SKM-1 treated with dmso at 0.1 percent for 144 hours (cell line): Measurements from ENCODE around the gene C11orf86.
"Not testable (repeated sequence)": the region's sequence is repeated elsewhere in the genome, so short reads cannot be mapped to it uniquely, and the experiment has no call there.

Source experiments
- DNase-seq: peaks from one replicate; lab custom pipeline; 2025; ENCODE audit not compliant: unreplicated experiment; lab: John Stamatoyannopoulos, UW

The C11orf86 gene, protein sequence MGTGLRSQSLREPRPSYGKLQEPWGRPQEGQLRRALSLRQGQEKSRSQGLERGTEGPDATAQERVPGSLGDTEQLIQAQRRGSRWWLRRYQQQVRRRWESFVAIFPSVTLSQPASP

GRCh38 chr11:66974724-66975404 lies at the start of gene C11orf86:
C11orf86 (plus strand) TSS chr11:66975304; CDS start chr11:66975363, 59 bp downstream.
- no peak for DNase-seq

DNA sequence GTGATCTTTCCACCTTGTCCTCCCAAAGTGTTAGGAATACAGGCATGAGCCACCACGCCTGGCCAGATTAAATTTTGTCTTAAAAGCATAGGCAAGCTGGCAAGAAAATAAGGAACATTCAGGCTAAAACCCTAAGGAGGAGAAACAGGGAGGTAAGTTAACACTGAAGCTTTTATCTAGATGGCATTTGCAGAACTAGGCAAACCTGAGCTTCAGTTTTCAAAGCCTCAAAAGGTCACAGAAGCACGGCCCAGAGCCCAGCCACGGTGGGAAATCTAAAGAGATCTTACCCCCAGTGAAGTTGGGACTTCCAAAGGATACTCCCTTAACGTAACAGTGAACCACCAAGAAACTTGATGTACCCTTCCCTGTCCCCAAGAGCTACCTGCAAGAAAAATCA lies 45.4 kb upstream of the C11orf86 start:
- no peak for DNase-seq

DNA sequence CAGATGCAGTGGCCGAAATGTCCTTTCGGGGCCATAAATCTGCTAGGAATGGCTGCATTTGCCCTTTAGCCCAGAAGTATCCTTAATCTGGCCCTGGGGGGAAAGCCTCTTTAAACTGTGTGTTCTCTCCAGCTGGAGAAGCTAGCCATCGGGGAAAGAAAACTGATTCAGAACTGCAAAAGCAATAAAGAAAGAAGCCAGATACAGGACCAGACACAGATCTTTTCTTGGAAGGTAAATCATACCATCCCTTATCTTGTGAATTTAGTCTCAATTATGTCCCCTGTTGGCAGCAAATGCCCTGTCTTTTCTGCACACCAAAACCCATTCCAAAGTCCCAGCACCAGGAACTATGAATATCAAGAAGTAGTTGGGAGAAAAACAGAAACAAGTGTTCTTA lies 42.6 kb upstream of the C11orf86 start:
- DNase-seq: no peak

DNA sequence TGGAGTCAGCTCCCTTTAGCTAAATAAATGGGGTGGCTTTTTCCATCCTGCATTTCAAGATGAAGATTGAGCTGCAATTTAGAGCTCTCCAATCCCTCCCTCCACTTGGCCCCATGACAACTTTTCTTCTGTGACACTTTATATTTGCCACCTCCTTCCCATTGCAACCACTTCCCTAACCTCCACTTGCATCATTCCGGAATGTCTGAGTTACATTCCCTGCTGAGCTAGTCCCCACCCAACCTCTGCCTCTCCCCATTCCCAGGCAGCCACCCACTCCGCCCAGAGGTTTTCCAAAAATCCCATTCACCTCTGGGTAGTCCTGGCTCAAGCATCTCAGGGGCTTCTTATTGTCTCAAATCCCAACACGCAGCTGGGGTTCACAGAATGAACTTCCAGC lies 41.6 kb upstream of the C11orf86 start:
- DNase-seq: no peak

- peak; percentile 38 for DNase-seq
These were observed 39.9 kb upstream of the C11orf86 start for GRCh38 chr11:66934950-66935779.

- no peak for DNase-seq
These were observed 38.8 kb upstream of the C11orf86 start for GRCh38 chr11:66936311-66936711.

DNA sequence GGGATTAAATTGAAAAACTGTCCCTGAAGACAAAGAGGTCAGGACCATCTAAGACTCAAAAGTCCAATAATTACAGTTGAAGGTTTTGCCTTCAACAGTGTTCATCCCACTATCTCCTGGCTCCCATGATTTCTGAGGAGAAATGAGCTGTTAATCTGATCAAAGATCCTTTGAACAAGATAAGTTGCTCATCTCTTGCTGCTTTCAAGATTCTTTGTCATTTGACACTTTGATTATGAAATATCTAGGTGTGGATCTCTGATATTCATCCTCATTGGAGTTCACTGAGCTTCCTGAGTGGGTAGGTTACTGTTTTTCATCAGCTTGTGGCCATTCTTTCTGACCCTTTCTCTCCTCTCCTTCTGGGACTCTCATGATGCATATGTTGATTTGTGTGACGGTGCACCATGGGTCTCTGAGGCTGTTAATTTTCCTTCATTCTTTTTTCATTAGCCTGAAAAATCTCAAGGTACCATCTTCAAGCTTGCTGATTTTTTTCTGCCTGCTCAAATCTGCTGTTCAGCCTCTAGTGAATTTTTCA lies 37.8 kb upstream of the C11orf86 start:
- no peak for DNase-seq

DNA sequence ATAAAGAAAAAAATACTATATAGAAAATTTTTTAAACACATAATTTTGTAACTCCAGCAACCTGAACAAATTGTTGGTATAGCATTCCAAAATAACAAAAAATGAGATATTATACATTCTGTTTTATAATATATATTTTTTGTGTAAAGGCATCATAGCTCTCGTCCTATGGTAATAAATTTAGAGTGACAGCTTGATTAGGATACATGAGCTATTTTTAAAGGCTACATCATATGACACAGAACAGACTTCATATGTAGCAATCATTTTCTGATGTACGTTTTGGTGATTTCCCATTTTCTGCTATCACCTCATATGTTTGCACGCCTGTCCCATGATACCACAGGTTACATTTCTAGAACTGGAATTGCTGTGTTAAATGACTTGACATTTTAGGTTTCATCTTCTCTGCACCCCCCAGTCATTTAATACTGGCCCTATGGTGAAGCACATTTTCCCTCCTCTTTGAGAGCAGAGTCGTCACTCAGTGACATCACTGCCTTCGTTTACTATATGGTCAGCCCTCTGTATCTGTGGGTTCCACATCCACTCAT lies 36.4 kb upstream of the C11orf86 start:
- no peak for DNase-seq

- no peak for DNase-seq
These were observed 25.0 kb upstream of the C11orf86 start for GRCh38 chr11:66950112-66950535.

DNA sequence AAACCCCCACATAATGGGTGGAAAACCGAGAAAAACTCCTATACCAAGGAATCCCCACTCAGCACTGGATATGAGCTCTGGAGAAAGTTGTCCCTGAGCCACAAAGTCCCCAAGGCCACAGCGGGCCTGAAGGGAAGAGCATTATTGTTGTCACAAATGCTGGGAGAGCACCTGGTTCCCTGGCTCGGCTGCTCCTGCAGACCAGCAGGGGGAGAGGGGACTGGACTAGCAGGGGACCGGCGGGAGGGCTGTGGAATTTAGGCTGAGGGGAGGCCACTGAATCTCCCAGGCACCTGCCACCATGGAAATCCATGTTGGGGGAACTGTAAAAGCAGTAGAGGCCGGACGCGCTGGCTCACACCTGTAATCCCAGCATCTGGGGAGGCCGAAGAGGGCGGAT lies 24.0 kb upstream of the C11orf86 start:
- no peak for DNase-seq

- DNase-seq: no peak
These were observed 23.2 kb upstream of the C11orf86 start for GRCh38 chr11:66951927-66952337.

GRCh38 chr11:66953081-66953833 lies 21.8 kb upstream of the C11orf86 start:
- no peak for DNase-seq

GRCh38 chr11:66956689-66957290 lies 18.3 kb upstream of the C11orf86 start:
- peak; percentile 51 for DNase-seq

- no peak for DNase-seq
These were observed 17.2 kb upstream of the C11orf86 start for GRCh38 chr11:66957971-66958231.

- peak; percentile 99 for DNase-seq
These were observed 16.7 kb upstream of the C11orf86 start, which contains the start of gene PC for GRCh38 chr11:66958232-66958955. PC (minus strand) TSS chr11:66958383; CDS start chr11:66872159, 86,224 bp downstream.

GRCh38 chr11:66958956-66959274 lies 16.2 kb upstream of the C11orf86 start:
- no peak for DNase-seq

DNA sequence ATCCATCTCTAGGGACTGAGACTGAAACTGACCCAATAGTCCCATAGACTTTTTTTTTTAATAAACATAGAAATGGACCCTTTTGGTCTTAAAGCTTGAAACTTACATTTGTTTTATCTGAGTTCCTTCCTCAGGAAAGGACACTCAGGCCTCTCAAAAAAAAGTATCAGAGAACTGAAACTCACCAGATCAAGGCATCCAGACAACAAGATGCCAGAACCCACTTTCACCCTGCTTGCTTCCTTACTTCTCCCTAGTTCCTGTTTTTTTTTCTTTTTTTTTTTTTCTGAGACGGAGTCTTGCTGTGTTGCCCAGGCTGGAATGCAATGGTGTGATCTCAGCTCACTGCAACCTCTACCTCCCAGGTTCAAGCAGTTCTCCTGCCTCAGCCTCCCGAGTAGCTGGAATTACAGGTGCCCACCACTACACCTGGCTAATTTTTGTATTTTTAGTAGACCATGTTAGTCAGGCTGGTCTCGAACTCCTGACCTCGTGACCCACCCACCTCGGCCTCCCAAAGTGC lies 13.4 kb upstream of the C11orf86 start:
- DNase-seq: not testable (repeated sequence)

GRCh38 chr11:66962247-66962646 lies 12.9 kb upstream of the C11orf86 start:
- DNase-seq: no peak

DNA sequence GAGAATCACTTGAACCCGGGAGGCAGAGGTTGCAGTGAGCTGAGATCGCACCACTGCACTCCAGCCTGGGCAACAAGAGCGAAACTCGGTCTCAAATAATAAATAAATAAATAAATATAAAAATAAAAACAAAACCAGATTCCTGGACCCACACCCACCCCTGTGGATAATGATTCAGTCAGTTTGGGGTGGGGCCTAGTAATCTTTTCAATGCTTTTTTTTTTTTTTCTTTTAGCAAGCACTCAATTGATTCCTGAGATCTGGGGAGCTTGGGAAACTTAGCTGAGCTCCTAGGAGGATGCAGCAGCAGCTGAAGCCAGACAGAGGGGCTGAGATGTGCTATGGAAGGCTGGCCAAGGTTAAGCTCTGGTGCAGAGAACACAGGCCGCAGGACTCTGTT lies 12.3 kb upstream of the C11orf86 start:
- DNase-seq: no peak

GRCh38 chr11:66964495-66964894 lies 10.6 kb upstream of the C11orf86 start:
- no peak for DNase-seq
